GM21737 (cell line): Measurements from ENCODE around the gene KIAA1755.

Experiments
- ATAC-seq: cut with Tn5 transposase; IDR thresholded peaks from one replicate; pipeline ENCODE4 v1.9.1; 2021; ENCODE audit warnings: mild to moderate bottlenecking, moderate library complexity; ENCODE audit not compliant: unreplicated experiment

Gene KIAA1755

DNA sequence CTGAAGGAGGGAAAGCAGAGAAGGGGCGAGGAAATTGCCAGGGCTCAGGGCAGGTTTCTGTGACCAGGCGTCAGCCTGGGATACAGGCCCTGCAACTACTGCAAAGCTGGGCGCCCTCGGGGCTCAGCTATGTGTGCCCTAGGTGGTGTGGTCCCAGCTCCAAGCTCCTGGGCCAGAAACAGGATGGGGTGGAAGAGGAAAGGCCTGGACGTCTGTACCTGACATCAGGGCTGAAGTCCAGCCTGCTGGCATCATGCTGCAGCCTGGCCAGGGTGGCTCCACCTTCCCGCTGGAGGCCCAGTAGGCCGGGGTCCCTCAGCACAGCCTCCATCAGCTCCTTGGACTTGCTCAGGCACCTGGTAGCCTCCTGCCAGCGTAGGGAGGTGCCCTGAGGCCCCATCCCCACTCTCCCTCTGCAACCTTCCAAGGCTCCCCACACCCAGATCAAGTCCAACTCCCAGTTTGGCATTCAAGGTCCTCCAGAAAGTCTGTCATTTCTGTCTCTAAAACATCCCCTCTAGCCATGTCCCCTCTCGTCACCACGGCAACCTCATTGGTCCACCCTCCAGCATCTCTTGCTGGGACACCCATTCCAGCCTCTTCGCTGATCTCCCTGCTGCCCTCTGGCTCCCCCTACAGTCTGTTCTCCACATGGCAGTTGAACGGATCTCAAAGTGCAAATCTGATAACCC lies 38.2 kb downstream of the KIAA1755 start:
- no peak for ATAC-seq

DNA sequence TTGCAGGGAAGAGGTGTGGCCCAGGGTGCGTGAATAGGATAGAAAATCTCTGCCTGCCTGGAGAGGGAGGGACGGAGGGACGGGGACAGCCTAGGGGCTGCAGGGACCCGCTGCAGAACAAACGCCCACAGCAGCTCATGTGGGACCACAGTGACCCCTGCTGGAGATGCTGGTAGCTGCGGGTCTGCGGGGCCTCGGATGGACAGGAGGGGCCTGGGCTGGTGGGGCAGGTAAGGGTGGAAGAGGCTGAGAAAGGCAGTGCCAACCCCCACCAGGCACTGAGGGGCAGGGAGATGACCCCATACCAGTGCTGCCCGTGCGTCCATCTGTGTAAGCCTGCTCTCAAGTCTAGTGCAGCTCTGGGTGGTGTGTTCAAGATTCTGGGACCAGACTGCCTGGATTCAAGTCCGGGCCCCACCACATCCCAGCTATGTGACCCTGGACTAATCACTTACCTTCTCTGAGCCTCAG lies 39.4 kb downstream of the KIAA1755 start:
- ATAC-seq = no peak

DNA sequence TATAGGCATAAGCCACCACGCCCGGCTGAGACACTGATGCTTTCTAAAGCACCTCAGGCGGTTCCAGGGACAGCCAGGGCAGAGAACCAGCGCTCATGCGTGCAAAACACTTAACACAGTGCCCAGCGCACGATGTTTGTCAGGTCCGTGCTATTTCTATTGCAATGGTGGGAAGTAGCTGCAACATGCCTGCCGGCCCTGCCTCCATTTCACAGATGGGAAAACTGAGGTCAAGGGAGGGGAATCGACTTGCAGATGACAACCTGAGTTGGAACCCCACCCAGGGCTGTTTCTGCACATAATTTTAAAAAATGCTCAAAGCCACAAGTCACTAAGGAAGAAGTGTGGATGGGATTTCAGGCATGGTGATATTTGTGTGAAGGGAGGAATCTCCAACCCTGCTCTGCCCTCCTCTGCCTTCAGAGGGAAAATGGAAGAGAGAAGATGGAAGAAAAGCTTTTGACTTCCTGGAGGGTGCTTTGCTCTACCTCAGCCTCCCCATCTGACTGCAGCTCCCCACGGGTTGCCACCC lies 39.9 kb downstream of the KIAA1755 start:
- no peak for ATAC-seq

DNA sequence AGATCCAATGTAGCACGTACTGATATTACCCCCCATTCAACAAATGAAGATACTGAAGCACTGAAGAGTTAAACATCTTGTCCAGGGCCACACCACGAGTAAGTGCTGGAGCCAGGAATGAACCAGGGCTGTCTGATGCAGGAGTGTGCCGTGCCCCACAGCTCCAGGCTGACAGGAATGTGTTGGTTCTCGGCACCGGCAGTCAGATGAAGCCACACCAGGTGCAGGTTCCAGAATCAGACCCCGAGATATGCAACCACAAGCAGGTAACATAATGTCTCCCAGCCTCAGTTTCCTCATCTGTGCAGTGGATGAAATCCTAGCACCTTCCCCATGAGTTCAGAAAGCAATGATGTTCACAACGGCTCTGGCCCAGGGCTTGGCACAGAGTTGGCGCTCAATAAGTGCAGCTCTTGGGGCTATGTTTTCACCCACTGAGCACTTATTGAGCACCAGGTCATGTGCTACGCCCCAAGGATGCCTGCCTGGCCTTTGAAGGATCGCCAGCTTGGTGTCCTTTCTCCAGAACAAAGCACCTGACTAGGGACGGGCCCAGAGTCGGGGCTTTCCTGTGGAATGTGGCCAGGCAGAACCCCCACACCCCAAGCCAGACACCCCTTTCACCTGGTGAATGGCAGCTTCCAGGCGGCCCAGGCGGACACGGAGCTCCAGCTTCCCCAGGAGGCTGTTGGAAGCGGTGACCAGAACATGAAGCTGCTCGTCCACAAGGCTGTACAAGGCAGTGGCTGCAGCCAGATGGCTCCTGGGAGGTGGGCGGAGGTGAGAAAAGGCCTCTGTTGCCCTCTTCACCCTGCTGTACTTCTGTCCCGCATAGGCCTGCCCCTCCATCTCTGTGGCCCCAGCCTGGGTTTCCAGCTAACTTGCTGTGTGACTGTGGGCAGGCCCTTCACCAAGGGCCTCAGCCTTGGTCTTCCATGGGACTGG lies 41.3 kb downstream of the KIAA1755 start:
- ATAC-seq = no peak

DNA sequence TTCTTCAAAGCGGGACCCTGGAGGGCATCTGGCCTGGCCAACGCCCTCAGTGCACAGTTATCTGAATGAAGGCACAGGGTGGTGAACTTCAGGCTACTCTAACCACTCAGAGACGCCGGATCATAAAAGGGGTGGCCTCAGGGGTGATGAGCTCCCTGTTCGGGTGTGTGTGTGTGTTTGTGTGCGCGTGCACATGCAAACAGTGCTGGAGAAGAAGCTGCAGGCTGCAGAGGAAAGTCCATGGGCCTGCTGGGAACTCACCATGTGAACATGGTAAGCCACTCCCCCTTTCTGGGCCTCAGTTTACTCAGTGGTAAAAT lies 42.0 kb downstream of the KIAA1755 start:
- no peak for ATAC-seq

DNA sequence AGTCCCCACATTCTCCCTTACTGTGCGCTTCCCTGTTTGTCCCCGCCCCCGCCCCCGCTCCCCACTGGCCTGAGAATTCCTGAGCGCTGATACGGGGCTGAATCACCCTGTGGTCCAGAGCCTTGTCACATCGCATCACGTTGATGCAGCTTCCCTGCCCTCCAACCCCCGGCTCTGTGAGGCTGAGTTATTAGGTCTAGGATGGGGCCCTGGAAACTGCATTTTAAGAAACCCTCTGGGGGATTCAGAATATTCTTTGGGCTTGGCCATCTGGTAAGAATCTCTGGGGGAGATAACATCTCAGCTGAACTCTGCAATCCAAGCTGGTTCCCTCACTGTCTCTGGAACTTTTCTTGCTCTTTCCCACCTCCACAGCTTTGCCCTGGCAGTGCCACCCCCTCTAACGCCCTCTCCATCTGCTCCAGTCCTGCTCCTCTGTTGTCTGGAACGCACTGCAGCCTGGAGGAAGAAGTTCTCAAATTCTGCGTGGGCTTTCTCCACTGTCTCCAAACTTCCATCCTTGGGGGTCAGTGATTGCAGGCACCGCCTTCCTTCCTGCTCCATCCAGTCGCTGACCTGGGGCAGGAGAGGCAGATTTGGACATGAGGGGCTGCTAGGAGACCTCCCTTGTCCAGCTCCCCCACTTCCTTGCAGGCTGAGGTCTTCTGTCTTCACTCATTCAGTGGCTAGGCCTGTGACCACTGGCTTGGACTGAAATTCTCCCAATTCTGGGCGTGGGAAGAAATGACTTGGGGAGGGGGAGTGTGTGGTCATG lies 42.6 kb downstream of the KIAA1755 start:
- ATAC-seq = no peak

DNA sequence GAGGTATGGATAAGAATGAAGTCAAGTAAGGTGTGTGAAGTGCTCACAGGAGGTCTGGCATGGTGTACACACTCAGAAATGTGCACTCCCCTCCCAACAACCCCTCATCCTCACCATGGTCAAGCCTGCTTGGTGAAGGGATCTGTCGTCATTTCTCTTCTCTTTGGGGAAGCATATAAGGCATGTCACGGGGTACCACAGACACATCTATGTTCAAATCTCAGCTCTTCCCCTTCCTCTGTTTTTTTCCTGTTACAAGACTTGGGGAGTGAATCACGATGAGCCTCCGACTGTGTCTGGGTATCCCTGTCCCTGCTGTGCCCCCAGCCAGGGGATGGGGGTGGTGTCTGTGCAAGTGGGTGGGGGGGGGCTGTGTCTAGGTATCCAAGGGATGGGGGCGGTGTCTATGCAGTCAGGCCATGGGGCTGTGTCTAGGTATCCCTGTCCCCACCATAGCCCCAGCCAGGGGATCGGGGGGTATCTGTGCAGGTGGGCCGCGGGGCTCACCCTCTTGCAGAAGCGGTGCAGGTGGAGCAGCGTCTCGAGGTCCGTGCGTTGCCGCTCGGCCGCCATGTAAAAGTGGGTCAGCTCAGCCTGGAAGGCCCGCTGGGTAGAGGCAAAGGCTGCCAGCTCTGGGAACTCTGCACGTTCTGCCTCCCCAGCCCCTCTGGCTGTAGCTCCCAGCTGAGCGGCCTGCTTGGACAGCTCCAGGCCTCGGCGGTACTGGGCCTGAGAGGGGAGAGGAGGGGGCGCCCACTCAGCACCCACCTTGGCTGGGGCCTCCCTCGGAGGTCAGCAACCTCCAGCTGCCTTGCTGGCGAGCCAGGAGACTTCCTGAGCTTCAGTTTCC lies 43.6 kb downstream of the KIAA1755 start:
- no peak for ATAC-seq

DNA sequence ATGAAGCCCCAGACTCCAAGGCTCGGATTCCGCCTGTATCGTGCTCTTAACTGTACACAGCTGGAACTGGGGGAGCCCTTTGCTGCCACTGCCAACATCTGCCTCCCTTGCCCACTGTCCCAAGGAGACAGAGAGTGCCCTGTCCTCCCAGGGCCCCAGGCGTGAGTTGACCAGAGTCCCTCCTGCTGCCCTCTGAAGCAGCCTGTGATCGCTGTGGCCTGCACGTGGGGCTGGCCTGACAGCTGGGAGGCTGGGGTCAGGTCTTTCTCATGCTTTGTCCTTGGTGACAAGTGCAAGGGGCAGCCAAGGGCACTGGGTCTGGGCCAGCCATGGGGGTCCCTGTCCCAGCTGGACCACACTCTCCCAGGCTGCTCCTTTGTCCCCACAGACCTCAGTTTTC lies 44.3 kb downstream of the KIAA1755 start:
- no peak for ATAC-seq

DNA sequence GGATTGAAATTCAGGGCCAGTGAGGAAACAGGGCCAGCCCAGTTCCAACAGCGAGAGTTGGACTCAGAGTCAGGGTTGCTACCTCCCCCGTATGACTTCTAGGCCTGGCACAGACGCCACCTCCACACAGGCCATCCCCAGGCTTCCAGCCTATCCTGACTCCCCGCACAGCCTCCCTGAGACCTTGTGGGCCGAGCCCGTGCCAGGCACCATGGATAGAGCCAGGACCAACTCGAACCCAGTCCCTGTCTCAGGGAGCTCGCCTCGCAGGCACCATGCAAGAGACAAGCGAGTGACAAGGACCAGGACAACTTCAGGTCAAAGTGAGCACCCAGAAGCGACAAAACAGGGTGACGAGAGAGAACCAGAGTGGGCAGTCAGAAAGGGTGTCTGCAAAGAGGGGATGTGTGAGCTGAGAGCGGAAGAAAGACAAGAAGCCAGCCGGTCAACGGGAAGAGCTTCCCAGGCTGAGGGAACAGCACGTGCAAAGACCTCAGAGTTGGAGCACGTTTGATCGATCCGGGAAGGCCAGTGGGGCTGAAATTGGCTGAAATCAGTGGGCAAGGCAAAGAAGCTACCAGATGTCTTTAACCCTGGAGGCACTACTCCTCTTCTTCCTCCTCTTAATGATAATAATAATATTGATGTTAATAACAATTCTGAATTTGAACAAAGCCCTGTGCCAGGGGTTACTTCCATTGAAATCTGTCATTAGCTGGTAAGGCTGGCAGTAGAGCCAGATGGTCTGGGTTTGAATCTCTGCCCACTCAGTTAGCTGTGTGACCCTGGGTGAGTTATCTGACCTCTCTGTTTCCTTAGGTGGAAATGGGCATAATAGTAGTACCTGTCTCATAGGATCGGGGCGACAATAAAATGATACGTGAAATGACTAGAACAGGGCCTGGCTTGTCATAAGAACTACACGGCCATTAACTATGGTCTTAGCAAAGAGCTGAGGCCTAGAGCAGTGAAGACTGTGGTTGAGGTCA lies 45.0 kb downstream of the KIAA1755 start:
- no peak for ATAC-seq

DNA sequence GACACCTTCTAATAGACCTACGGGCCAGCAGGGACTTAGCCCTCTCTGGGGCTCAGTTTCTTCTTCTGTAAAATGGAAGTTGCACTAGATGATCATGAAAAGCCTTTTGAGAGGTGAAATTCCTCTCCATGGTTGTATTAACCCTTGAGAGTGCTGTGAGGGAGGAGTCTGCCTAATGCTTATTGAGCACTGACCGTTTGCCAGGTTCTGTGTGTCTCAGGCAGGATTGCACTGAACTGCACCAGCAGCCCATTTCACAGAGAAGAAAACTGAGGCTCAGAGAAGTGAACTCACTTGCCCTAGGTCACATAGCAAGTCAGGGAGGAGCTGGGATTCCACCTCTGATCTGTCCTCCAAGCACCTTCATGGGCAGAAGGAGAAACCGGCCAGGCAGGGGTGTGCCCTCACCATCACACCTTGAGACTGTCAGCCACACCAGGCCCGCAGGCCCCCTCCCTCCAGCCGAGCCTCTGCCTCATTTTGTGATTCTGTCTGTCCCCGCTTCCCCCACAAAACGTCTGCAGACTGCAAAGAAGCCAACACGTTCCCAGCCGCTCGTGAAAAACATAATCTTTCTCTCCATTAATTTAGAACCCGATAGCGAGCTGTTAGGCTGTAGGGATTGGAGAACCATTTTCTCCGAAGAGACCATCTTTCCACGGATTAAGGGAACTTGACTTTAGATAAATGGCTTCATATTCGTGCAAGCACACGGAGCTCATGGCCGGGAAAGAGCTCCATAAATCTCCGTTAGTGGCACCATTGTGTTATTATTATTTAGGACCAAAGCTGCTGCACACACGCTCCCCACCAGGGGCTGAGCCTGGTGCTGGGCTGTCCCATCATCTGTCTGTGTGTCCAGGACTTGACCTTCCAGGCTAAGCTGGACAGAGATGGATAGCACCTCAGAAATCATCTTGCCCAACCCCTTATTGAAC lies 46.0 kb downstream of the KIAA1755 start:
- ATAC-seq = no peak

DNA sequence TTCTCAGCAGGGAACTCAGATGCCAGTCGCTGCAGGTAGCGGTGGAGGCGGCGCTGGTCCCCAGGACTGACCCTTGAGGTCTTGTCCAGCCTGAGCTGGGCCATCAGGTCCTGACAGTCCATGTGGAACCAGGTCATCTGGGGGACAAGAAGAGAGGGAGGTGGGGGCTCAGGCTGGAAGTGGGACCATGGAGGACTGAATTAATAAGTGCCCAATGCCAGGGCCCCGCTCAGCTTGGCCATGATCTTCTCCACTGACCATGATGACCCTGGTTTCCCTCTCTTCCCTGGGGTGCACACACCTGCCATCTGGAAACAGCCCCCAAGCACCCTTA lies 47.0 kb downstream of the KIAA1755 start:
- no peak for ATAC-seq

DNA sequence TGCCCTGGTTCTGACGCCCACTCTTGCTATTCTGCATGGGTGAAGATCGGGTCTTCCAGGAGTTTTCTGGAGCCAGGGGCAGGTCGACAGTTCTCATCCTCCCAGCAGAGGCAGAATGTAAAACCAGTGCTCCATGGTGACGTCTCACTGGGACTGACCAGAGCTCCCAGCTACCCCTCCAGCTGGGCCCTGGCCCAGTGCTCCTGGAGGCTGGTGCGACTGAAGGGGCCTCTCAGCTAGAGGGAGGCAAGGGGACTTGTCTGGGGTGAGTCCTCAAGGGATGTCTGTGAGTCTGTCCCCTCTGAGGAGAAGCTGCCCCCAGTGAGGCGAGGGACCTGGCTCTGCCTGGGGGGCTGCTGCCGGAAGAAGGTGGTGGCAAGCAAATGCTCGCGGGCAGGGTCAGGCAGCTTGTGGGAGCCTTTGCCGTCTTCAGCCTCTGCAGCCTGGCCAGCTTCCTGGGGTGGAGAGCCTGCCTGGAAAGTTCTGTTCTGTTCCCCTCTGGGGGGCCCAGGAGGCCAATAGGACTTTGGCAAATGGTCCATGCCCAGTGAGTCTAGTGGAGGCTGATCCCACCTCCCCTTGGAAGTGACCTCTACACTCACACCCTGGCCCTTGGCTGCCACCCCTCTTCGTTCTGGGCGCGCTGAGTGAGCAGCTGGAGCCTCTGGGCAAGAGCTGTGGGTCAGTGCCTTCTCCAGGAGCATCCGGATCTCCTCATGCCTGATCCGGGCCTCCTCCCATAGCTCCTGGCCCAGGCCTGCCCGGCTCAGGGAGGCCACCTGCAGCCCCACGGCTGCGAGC lies 47.5 kb downstream of the KIAA1755 start:
- ATAC-seq = no peak

DNA sequence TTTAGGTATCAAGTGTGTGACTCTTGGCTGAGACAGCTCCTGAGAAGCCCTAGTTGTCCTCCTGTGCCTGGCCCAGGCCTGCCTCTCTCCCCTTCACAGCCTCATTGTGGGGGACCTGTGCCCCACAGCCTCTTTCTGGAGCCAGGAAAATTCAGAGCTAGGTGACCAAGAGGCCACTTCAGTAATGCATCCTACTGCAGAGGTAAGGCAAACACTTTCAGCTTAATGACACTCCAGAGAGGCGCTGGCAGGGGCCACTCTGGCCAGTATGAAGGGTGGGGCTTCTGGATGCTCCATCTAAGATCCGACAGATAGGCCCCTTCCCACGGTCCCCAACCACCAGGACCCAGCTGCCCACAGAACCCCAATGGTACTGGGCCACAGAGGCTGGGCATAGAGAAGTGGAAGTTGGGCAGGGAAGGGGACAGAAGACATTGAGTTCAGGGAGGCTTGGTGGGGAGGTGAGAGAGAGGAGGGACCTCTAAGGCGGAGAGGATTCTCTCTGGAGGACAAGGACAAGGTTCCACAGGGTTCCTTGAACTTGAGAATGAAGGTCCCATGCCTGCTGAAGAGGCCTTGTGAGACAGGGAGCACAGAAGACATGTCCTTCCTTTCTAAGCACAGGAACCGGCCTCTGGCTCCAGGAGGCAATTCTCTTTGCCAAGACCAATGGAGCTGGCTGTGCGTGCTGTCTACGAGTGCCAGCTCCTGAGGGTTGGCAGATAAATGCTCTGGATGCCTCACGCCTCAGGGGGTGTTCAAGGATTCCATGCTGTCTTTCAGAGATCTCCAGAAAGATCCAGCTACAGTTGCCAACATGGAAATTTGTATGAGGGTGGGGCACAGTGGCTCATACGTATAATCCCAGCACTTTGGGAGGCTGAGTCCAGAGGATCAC lies 49.1 kb downstream of the KIAA1755 start:
- ATAC-seq = no peak

DNA sequence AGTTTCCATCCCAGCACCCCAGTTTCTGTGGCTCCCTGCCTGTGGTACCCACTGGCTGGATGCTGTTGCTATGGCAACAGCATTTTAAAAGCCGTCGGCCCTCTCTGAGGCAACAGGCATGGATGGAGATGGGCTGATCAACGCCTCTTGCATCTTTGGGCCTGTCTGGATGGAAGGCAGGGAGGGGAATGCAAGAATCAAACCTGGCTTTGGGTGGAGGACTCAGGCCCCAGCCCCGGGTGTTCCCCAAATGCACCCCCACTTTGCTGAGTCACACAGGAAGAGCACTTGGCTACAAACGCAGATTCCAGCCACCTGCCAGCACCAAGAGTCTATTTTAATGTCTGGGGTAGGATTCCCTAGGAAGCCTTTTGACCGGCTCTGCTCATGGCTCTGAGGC lies 49.8 kb downstream of the KIAA1755 start:
- no peak for ATAC-seq

DNA sequence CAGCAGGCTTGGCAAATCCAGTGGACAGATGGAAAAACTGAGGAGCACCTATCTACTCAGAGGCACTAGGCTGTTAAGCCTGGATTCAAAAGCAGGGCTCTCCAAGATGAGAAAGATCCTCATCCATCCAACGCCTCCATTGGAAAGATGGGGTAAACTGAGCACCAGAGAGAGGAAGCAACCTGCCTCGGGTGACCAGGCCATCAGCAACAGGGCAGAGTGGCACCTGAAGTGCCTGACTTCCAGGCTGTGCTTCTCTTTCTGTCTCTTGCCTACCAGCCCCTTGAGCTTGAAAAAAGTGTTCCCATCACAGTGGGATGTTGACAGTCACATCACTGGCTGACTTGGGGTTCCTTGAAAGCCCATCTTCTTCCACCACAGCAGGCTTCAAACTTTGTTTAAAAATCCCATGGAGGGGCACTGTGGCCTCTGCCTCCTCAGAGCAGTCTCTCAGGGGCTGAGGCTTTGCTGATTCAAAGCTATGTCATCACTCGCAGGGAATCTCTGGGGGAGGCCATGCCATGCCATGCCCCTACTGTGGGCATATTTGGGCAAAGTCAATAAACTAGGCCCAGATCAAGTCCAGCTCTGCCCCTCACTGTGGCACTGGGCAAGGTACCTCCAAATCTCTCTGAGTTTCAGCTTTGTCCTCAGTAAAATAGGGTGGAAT lies 50.7 kb downstream of the KIAA1755 start:
- ATAC-seq = no peak
